H1 (cell line): Measurements from ENCODE around the gene ARSB. TPM values are rescaled to one million over a fixed set of nuclear protein-coding genes. Genes with fewer than 3 reads are reported as not detected.

ENCODE experiments used
- CTCF ChIA-PET: fragments of 300-600 bp; sonication (Branson Sonifier 250); formaldehyde crosslinking; loops from one replicate; lab custom pipeline; 2021; ENCODE audit not compliant: partially characterized antibody; lab: Charles Lee
- POLR2A ChIA-PET: fragments of 300-600 bp; sonication (Branson Sonifier 250); formaldehyde crosslinking; loops from one replicate; lab custom pipeline; 2021; ENCODE audit warnings: inconsistent platforms; ENCODE audit not compliant: partially characterized antibody; lab: Charles Lee
- DNase-seq, 2 experiments: peaks; one replicate each; pipeline versions ENCODE4 v3.0.0 to v3.0.0-alpha.2; 2010 to 2022; ENCODE audit warnings: low spot score in 2 of 2, low read depth in 1 of 2, mixed read lengths in 1 of 2
- FAIRE-seq: peaks from 2 replicates; lab custom pipeline; 2011; peaks lifted over from hg19 to GRCh38; lab: Jason Lieb, UNC
- H2AFZ ChIP-seq: 2 replicates; pipeline ENCODE4 v1.8.1; 2012; ENCODE audit warnings: low read length, inconsistent platforms
- H2AK5ac ChIP-seq: 2 replicates; pipeline ENCODE4 v1.6.1; 2013; ENCODE audit warnings: low read depth, low read length
- H2BK120ac ChIP-seq: replicated peaks from 2 replicates; pipeline ENCODE3; 2013; ENCODE audit warnings: low read depth, low read length, inconsistent platforms
- H2BK12ac ChIP-seq: 2 replicates; pipeline ENCODE4 v1.6.1; 2013; ENCODE audit warnings: low read depth, low read length
- H2BK15ac ChIP-seq: 2 replicates; pipeline ENCODE4 v1.6.1; 2013; ENCODE audit warnings: low read length
- H2BK20ac ChIP-seq: 2 replicates; pipeline ENCODE4 v1.6.1; 2013; ENCODE audit warnings: low read length
- H2BK5ac ChIP-seq: 2 replicates; pipeline ENCODE4 v1.6.1; 2013; ENCODE audit warnings: low read depth, low read length
- H3K14ac ChIP-seq: 2 replicates; pipeline ENCODE4 v1.6.1; 2013; ENCODE audit warnings: inconsistent platforms; ENCODE audit not compliant: insufficient read length
- H3K18ac ChIP-seq: 2 replicates; pipeline ENCODE4 v1.6.1; 2013; ENCODE audit warnings: low read length; ENCODE audit errors: extremely low read depth
- H3K23ac ChIP-seq: 2 replicates; pipeline ENCODE4 v1.6.1; 2013; ENCODE audit warnings: inconsistent platforms; ENCODE audit not compliant: insufficient read length
- H3K23me2 ChIP-seq: 2 replicates; pipeline ENCODE4 v1.6.1; 2013; ENCODE audit warnings: low read depth, low read length
- H3K27ac ChIP-seq: 2 replicates; pipeline ENCODE4 v1.6.1; 2011; ENCODE audit warnings: low read depth, low read length, inconsistent platforms
- H3K27me3 ChIP-seq, 4 experiments: replicated peaks in 1 of 4; 1 replicate in 1 of 4; 2 replicates in 3 of 4; pipeline versions ENCODE4 v1.6.1 to v1.8.1; 2011 to 2013; ENCODE audit warnings: low read length in 3 of 4, mild to moderate bottlenecking in 3 of 4, inconsistent platforms in 2 of 4, mixed read lengths in 2 of 4, moderate library complexity in 1 of 4; ENCODE audit not compliant: control insufficient read depth in 3 of 4, insufficient read depth in 3 of 4; ENCODE audit errors: extremely low read depth in 1 of 4
- H3K36me3 ChIP-seq, 4 experiments: 2 replicates each; pipeline versions ENCODE4 v1.6.1 to v1.8.1; 2011 to 2013; ENCODE audit warnings: mild to moderate bottlenecking in 4 of 4, low read length in 3 of 4, moderate library complexity in 2 of 4, control low read depth in 1 of 4, inconsistent platforms in 1 of 4; ENCODE audit not compliant: insufficient read depth in 4 of 4, control insufficient read depth in 2 of 4
- H3K4ac ChIP-seq: replicated peaks from 2 replicates; pipeline ENCODE3; 2013; ENCODE audit warnings: low read length, low read depth, mixed read lengths, inconsistent platforms; ENCODE audit not compliant: insufficient read length
- H3K4me1 ChIP-seq, 4 experiments: replicated peaks in 1 of 4; 1 replicate in 1 of 4; 2 replicates in 3 of 4; pipeline versions ENCODE4 v1.6.1 to v1.8.1; 2011 to 2013; ENCODE audit warnings: low read length in 3 of 4, inconsistent platforms in 2 of 4, mixed read lengths in 1 of 4; ENCODE audit not compliant: insufficient read depth in 4 of 4, control insufficient read depth in 3 of 4
- H3K4me2 ChIP-seq, 2 experiments: 2 replicates each; pipeline versions ENCODE4 v1.6.1 to v1.8.1; 2011 to 2013; ENCODE audit warnings: low read depth in 2 of 2, low read length in 2 of 2, control low read depth in 1 of 2, inconsistent platforms in 1 of 2, mild to moderate bottlenecking in 1 of 2; ENCODE audit not compliant: insufficient read depth in 1 of 2
- H3K4me3 ChIP-seq, 4 experiments: fragments of 200-600, 300-600 bp in 1 of 4; sonication (generic), shearing (Covaris generic), sonication (Bioruptor Twin) in 1 of 4; 2 replicates each; pipeline versions ENCODE4 v1.5.1 to v1.8.1; 2011 to 2016; ENCODE audit warnings: low read length in 4 of 4, low read depth in 3 of 4, control low read depth in 2 of 4, inconsistent platforms in 2 of 4, mild to moderate bottlenecking in 2 of 4, mixed read lengths in 1 of 4, moderate library complexity in 1 of 4; ENCODE audit not compliant: insufficient read depth in 2 of 4; ENCODE audit errors: extremely low read depth in 1 of 4
- H3K56ac ChIP-seq: replicated peaks from 2 replicates; pipeline ENCODE3; 2013; ENCODE audit warnings: low read depth, mild to moderate bottlenecking, mixed read lengths, low read length, inconsistent platforms; ENCODE audit not compliant: insufficient read length
- H3K79me1 ChIP-seq: 2 replicates; pipeline ENCODE4 v1.6.1; 2013; ENCODE audit warnings: low read depth, low read length, control low read depth
- H3K79me2 ChIP-seq, 2 experiments: 2 replicates each; pipeline versions ENCODE4 v1.6.1 to v1.8.1; 2012 to 2013; ENCODE audit warnings: low read length in 2 of 2, mild to moderate bottlenecking in 2 of 2, inconsistent platforms in 1 of 2; ENCODE audit not compliant: insufficient read depth in 2 of 2, control insufficient read depth in 1 of 2
- H3K9ac ChIP-seq, 4 experiments: replicated peaks in 1 of 4; 1 replicate in 1 of 4; 2 replicates in 3 of 4; pipeline versions ENCODE4 v1.6.1 to v1.8.1; 2011 to 2013; ENCODE audit warnings: low read depth in 3 of 4, low read length in 3 of 4, control low read depth in 2 of 4, mild to moderate bottlenecking in 2 of 4, moderate library complexity in 2 of 4, inconsistent platforms in 1 of 4; ENCODE audit errors: extremely low read depth in 1 of 4
- H3K9me3 ChIP-seq, 2 experiments: 2 replicates each; pipeline versions ENCODE4 v1.6.1 to v1.8.1; 2012 to 2013; ENCODE audit warnings: mild to moderate bottlenecking in 2 of 2, moderate library complexity in 2 of 2, control low read depth in 1 of 2, inconsistent platforms in 1 of 2, low read depth in 1 of 2, low read length in 1 of 2, mixed read lengths in 1 of 2; ENCODE audit not compliant: insufficient read depth in 2 of 2
- H4K20me1 ChIP-seq, 2 experiments: replicated peaks in 1 of 2; 2 replicates each; pipeline versions ENCODE3 to v1.8.1; 2011 to 2013; ENCODE audit warnings: inconsistent platforms in 2 of 2, low read length in 2 of 2, mild to moderate bottlenecking in 1 of 2; ENCODE audit not compliant: insufficient read depth in 2 of 2, control insufficient read depth in 1 of 2
- H4K5ac ChIP-seq: 2 replicates; pipeline ENCODE4 v1.6.1; 2013; ENCODE audit warnings: low read length, low read depth, mixed read lengths, inconsistent platforms; ENCODE audit not compliant: insufficient read length
- H4K8ac ChIP-seq: 2 replicates; pipeline ENCODE4 v1.8.0; 2013; ENCODE audit warnings: mild to moderate bottlenecking, moderate library complexity, low read length, inconsistent platforms; ENCODE audit not compliant: insufficient read depth; ENCODE audit errors: extremely low read depth
- H4K91ac ChIP-seq: replicated peaks from 2 replicates; pipeline ENCODE3; 2013; ENCODE audit warnings: low read length, mixed read lengths, inconsistent platforms; ENCODE audit not compliant: insufficient read length
- BACH1 ChIP-seq: IDR thresholded peaks from 2 replicates; pipeline ENCODE4 v1.6.1; 2012; ENCODE audit warnings: low read length, improper control_type of control experiment
- HDAC2 ChIP-seq, 2 experiments: fragments of 300-600 bp in 1 of 2; sonication (generic) in 1 of 2; IDR thresholded peaks; 2 replicates each; pipeline ENCODE4 v1.6.1; 2011 to 2012; ENCODE audit warnings: low read depth in 2 of 2, low read length in 2 of 2, mild to moderate bottlenecking in 2 of 2, moderate library complexity in 2 of 2, borderline replicate concordance in 1 of 2, inconsistent platforms in 1 of 2
- JUN ChIP-seq: IDR thresholded peaks from 2 replicates; pipeline ENCODE4 v1.6.1; 2011; ENCODE audit warnings: low read depth, mild to moderate bottlenecking, improper control_type of control experiment, low read length
- POU5F1 ChIP-seq: IDR thresholded peaks from 2 replicates; pipeline ENCODE4 v1.6.1; 2011; ENCODE audit warnings: low read depth, mild to moderate bottlenecking, low read length, moderate library complexity
- RNF2 ChIP-seq: fragments of 200-900, 300-1000 bp; sonication (generic); IDR thresholded peaks from 2 replicates; pipeline ENCODE4 v1.7.1; 2016; ENCODE audit warnings: borderline replicate concordance, low read depth, mild to moderate bottlenecking, antibody characterized with exemption, low read length; ENCODE audit not compliant: poor library complexity, severe bottlenecking; ENCODE audit errors: missing control alignments
- SAP30 ChIP-seq: fragments of 300-600 bp; sonication (generic); IDR thresholded peaks from 2 replicates; pipeline ENCODE4 v1.7.1; 2012; ENCODE audit warnings: low read length, moderate library complexity, mild to moderate bottlenecking, inconsistent platforms; ENCODE audit not compliant: insufficient read depth, insufficient replicate concordance
- SUZ12 ChIP-seq: fragments of 200-600 bp; sonication (generic); IDR thresholded peaks from 2 replicates; pipeline ENCODE4 v1.6.1; 2012; ENCODE audit warnings: mild to moderate bottlenecking, inconsistent platforms, low read length, moderate library complexity, mixed read lengths
- TBP ChIP-seq: IDR thresholded peaks from 2 replicates; pipeline ENCODE4 v1.6.1; 2011; ENCODE audit warnings: low read depth, low read length, improper control_type of control experiment
- TCF12 ChIP-seq: IDR thresholded peaks from 2 replicates; pipeline ENCODE4 v1.6.1; 2011; ENCODE audit warnings: low read depth, mild to moderate bottlenecking, low read length
- WGBS, 2 experiments: shearing (Covaris generic) in 1 of 2; methylation state at CpG; one replicate each; pipeline versions ENCODE4 v1.1.6 to v1.1.7; 2013 to 2015; ENCODE audit warnings: low lambda C conversion rate in 2 of 2, mixed read lengths in 2 of 2, inconsistent platforms in 1 of 2, low coverage in 1 of 2, missing lambda C conversion rate in 1 of 2; ENCODE audit not compliant: insufficient replicate concordance in 2 of 2, insufficient coverage in 1 of 2, insufficient read length in 1 of 2; ENCODE audit errors: extremely low coverage in 1 of 2, missing lambda C conversion rate in 1 of 2; 5-methylcytosine and 5-hydroxymethylcytosine counted together
- polyA plus RNA-seq, 7 experiments: library from polyadenylated mRNA; depleted of rRNA in 3 of 7; stranded (reverse) in 5 of 7; unstranded in 2 of 7; fragments of >200 nt in 5 of 7; fragments of 200-250 nt in 2 of 7; gene quantifications; 1 replicate in 5 of 7; 2 replicates in 1 of 7; 4 replicates in 1 of 7; pipeline versions ENCODE4 v1.2.1 to v1.2.3, GENCODE V29; 2011 to 2013; ENCODE audit warnings: missing spikeins in 2 of 7, mixed read lengths in 2 of 7
- total RNA-seq: library from RNA; stranded (reverse); fragmentation: NEBNext Ultra II Directional; extraction: Animal tissue kit (Norgen Biotek cat#: 25700); gene quantifications from 2 replicates; pipeline ENCODE4 v1.2.1, GENCODE V29; 2021
- TF ChIP-seq, protein P1 (sequence below): IDR thresholded peaks from 2 replicates; pipeline ENCODE4 v1.6.1; 2011; ENCODE audit warnings: low read length, improper control_type of control experiment
- TF ChIP-seq, protein P2 (sequence below): IDR thresholded peaks from 2 replicates; pipeline ENCODE4 v1.6.1; 2012; ENCODE audit warnings: low read length, inconsistent platforms

The ARSB gene
- total and polyA plus RNA-seq, 2 of the 8 experiments (the other 6 are each of a cell fraction or from before 2014, with no cell fraction given), result 6.4 to 13.9 TPM

DNA sequence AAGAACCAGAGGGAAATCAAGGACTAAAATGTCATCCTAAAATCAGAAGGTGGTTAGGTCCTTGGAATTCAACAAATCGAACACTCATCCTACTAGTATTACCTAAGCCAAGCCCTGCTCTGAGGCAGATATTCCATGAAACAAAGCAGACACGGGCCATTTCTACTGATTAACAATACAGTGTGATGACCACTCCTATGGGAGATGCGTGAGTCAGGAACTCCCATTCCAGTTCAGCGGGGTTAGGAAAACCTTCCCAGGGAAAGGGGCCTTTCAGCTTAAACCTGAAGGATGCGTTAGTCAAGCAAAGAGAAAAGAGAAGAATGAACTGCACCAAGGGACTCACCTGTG, 218.7 kb downstream of the ARSB start:
- no peak overlapping the region for H4K91ac ChIP-seq
- H3K79me1 ChIP-seq, result no peaks in the 10 kb centered on the region
- H2BK120ac ChIP-seq, result no peak overlapping the region
- no peak overlapping the region for H3K27ac ChIP-seq
- no peak overlapping the region for H2BK12ac ChIP-seq
- no peak overlapping the region for H3K4ac ChIP-seq
- POLR2A ChIA-PET, result no interaction called here
- H2BK20ac ChIP-seq, result no peak overlapping the region
- no peak overlapping the region for H2AFZ ChIP-seq
- H3K14ac ChIP-seq, result no peak overlapping the region
- no peak overlapping the region for H3K9ac ChIP-seq
- no peak overlapping the region for H3K4me2 ChIP-seq
- H3K56ac ChIP-seq, result no peak overlapping the region
- CTCF ChIA-PET, result interaction anchor here (1.2 kb wide), 1 partner anchor 16 kb away, joined by 3 read pairs; no protein-coding TSS in a partner anchor
- no peak overlapping the region for H3K23ac ChIP-seq
- no peak overlapping the region for H4K8ac ChIP-seq
- no peak overlapping the region for H4K5ac ChIP-seq
- no peaks in the 10 kb centered on the region for H3K79me2 ChIP-seq
- no peak overlapping the region for H3K18ac ChIP-seq
- no peak for DNase-seq
- no peak overlapping the region for H2BK5ac ChIP-seq
- no peaks in the 10 kb centered on the region for H3K36me3 ChIP-seq
- H3K4me1 ChIP-seq, result no peaks in the 10 kb centered on the region; a peak in 1 of 7 replicates
- H3K4me3 ChIP-seq, result no peak overlapping the region
- no peaks in the 10 kb centered on the region for H3K23me2 ChIP-seq
- 93% methylated on average over 5 of the region's 5 CpGs; no CpG with 5 or more reads in 1 of the 2 experiments for WGBS, 2 experiments
- H2BK15ac ChIP-seq, result no peak overlapping the region
- peaks cover 0 to 2% (median 0%) of the 10 kb centered on the region in 4 experiments; a peak in 1 of 7 replicates for H3K27me3 ChIP-seq
- H3K9me3 ChIP-seq, result no peaks in the 10 kb centered on the region
- H2AK5ac ChIP-seq, result no peak overlapping the region
- no peaks in the 10 kb centered on the region for H4K20me1 ChIP-seq
- no peak for FAIRE-seq
- TF ChIP-seq JUN (no peak), TCF12 (no peak), RNF2 (no peak), SUZ12 (no peak), TBP (no peak), POU5F1 (no peak), SAP30 (no peak), BACH1 (no peak), HDAC2 (IDR thresholded peaks at IDR 0.05; ENCODE audit: borderline replicate concordance in 1 of 2, low read depth in 2 of 2, low read length in 2 of 2) (no peak)
- TF ChIP-seq, protein P1, sequence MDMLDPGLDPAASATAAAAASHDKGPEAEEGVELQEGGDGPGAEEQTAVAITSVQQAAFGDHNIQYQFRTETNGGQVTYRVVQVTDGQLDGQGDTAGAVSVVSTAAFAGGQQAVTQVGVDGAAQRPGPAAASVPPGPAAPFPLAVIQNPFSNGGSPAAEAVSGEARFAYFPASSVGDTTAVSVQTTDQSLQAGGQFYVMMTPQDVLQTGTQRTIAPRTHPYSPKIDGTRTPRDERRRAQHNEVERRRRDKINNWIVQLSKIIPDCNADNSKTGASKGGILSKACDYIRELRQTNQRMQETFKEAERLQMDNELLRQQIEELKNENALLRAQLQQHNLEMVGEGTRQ, result no peak
- TF ChIP-seq, protein P2, sequence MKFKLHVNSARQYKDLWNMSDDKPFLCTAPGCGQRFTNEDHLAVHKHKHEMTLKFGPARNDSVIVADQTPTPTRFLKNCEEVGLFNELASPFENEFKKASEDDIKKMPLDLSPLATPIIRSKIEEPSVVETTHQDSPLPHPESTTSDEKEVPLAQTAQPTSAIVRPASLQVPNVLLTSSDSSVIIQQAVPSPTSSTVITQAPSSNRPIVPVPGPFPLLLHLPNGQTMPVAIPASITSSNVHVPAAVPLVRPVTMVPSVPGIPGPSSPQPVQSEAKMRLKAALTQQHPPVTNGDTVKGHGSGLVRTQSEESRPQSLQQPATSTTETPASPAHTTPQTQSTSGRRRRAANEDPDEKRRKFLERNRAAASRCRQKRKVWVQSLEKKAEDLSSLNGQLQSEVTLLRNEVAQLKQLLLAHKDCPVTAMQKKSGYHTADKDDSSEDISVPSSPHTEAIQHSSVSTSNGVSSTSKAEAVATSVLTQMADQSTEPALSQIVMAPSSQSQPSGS, result no peak
